ENCODE results near the gene SHISA9. TPM values are rescaled to one million over a fixed set of nuclear protein-coding genes. Genes with fewer than 3 reads are reported as not detected.

The SHISA9 gene
- total RNA-seq, 1 experiment from 2014 or later = 0.29 TPM

DNA sequence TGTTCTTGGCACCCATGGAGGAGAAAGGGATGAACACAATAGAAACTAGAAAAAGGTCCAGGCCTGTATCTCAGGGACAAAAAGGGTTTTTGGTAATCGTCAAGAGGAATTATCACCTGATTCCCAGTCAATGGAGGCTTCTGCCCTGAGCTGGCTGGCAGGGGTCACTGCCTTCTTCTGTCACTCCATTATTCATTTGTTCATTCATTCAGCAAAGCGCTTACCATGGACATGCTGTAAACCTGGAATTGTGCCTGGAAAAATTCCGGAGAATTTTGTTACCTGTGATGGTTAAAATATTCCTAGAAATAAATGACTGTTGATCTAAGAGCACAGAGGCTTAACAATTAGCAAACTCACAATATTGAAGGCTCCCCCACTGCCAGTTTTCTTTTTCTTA, 212.3 kb downstream of the SHISA9 start:
- Histone ChIP-seq H3K27me3 (replicated peaks; ENCODE audit: control insufficient read depth, insufficient read depth, low read length) (no peaks in the 10 kb centered on the region), H3K4me3 (ENCODE audit: low read depth, low read length) (no peak overlapping the region), H3K9me3 (no peaks in the 10 kb centered on the region), H3K4me1 (peaks cover 14% of the 10 kb centered on the region), H3K36me3 (ENCODE audit: control insufficient read depth, insufficient read depth, low read length) (no peaks in the 10 kb centered on the region)
- Mint-ChIP-seq H3K9me3 (ENCODE audit: unreplicated experiment) (peaks cover 10% of the 10 kb centered on the region), H3K27me3 (ENCODE audit: insufficient read depth, unreplicated experiment) (no peaks in the 10 kb centered on the region), H3K36me3 (ENCODE audit: insufficient read depth, unreplicated experiment) (no peaks in the 10 kb centered on the region), H3K27ac (ENCODE audit: unreplicated experiment) (no peak overlapping the region), H3K4me3 (ENCODE audit: unreplicated experiment) (no peak overlapping the region), H3K4me1 (ENCODE audit: low read depth, unreplicated experiment) (peaks cover 9% of the 10 kb centered on the region)
- no TSS peak for BruUV-seq (replicated peaks)
- DNase-seq = no peak
- ChIA-PET CTCF (no interaction called here), POLR2A (no interaction called here)
- no peak for TF ChIP-seq CTCF (IDR thresholded peaks at IDR 0.05; ENCODE audit: insufficient read depth in 1 of 2, low read depth in 1 of 2, low read length in 1 of 2, severe bottlenecking in 1 of 2, unreplicated experiment in 1 of 2)
- intact Hi-C loops (cut with micrococcal nuclease; ENCODE audit: unreplicated experiment) = no loop called here

GRCh38 chr16:13118091-13118490, 216.7 kb downstream of the SHISA9 start:
- Mint-ChIP-seq H3K27me3 (ENCODE audit: insufficient read depth, unreplicated experiment) (peaks cover 3% of the 10 kb centered on the region), H3K27ac (ENCODE audit: unreplicated experiment) (no peak overlapping the region), H3K36me3 (ENCODE audit: insufficient read depth, unreplicated experiment) (peaks cover 5% of the 10 kb centered on the region), H3K4me3 (ENCODE audit: unreplicated experiment) (no peak overlapping the region), H3K4me1 (ENCODE audit: low read depth, unreplicated experiment) (no peaks in the 10 kb centered on the region), H3K9me3 (ENCODE audit: unreplicated experiment) (peaks cover 10% of the 10 kb centered on the region)
- Histone ChIP-seq H3K4me1 (no peaks in the 10 kb centered on the region), H3K4me3 (ENCODE audit: low read depth, low read length) (no peak overlapping the region), H3K9me3 (no peaks in the 10 kb centered on the region), H3K36me3 (ENCODE audit: control insufficient read depth, insufficient read depth, low read length) (no peaks in the 10 kb centered on the region), H3K27me3 (replicated peaks; ENCODE audit: control insufficient read depth, insufficient read depth, low read length) (no peaks in the 10 kb centered on the region)
- intact Hi-C loops (cut with micrococcal nuclease; ENCODE audit: unreplicated experiment) = no loop called here
- BruUV-seq (replicated peaks) = no TSS peak
- CTCF ChIA-PET = no interaction called here
- no peak for TF ChIP-seq CTCF (IDR thresholded peaks at IDR 0.05; ENCODE audit: insufficient read depth in 1 of 2, low read depth in 1 of 2, low read length in 1 of 2, severe bottlenecking in 1 of 2, unreplicated experiment in 1 of 2)
- POLR2A ChIA-PET = interaction anchor here (0.6 kb wide), 1 partner anchor 117 kb away, joined by 5 read pairs; no protein-coding TSS in a partner anchor
- DNase-seq = no peak

GRCh38 chr16:13120091-13120490, 218.7 kb downstream of the SHISA9 start:
- intact Hi-C loops (cut with micrococcal nuclease; ENCODE audit: unreplicated experiment) = no loop called here
- ChIA-PET CTCF (no interaction called here), POLR2A (no interaction called here)
- Mint-ChIP-seq H3K4me1 (ENCODE audit: low read depth, unreplicated experiment) (no peaks in the 10 kb centered on the region), H3K27me3 (ENCODE audit: insufficient read depth, unreplicated experiment) (peaks cover 12% of the 10 kb centered on the region), H3K27ac (ENCODE audit: unreplicated experiment) (no peak overlapping the region), H3K9me3 (ENCODE audit: unreplicated experiment) (peaks cover 2% of the 10 kb centered on the region), H3K4me3 (ENCODE audit: unreplicated experiment) (no peak overlapping the region), H3K36me3 (ENCODE audit: insufficient read depth, unreplicated experiment) (peaks cover 5% of the 10 kb centered on the region)
- Histone ChIP-seq H3K36me3 (ENCODE audit: control insufficient read depth, insufficient read depth, low read length) (no peaks in the 10 kb centered on the region), H3K4me1 (no peaks in the 10 kb centered on the region), H3K27me3 (replicated peaks; ENCODE audit: control insufficient read depth, insufficient read depth, low read length) (no peaks in the 10 kb centered on the region), H3K9me3 (no peaks in the 10 kb centered on the region), H3K4me3 (ENCODE audit: low read depth, low read length) (no peak overlapping the region)
- no peak for DNase-seq
- no peak for TF ChIP-seq CTCF (IDR thresholded peaks at IDR 0.05; ENCODE audit: insufficient read depth in 1 of 2, low read depth in 1 of 2, low read length in 1 of 2, severe bottlenecking in 1 of 2, unreplicated experiment in 1 of 2)
- no TSS peak for BruUV-seq (replicated peaks)
